Liver (tissue), 9 donors: Measurements from ENCODE around the gene PIEZO2. TPM values are rescaled to one million over a fixed set of nuclear protein-coding genes. Genes with fewer than 3 reads are reported as not detected.

Experiments
- DNase-seq: peaks from one replicate; pipeline ENCODE4 v3.0.0-alpha.2; 2017; ENCODE audit warnings: low spot score
- H3K27ac ChIP-seq, 2 donors: one replicate each; pipeline ENCODE4 v1.7.0; 2013; ENCODE audit warnings: inconsistent platforms in 2 of 2, low read length in 2 of 2, control low read depth in 1 of 2, low read depth in 1 of 2, mild to moderate bottlenecking in 1 of 2
- H3K27me3 ChIP-seq, 4 donors: one replicate each; pipeline versions ENCODE4 v1.6.1 to v1.7.0; 2013; ENCODE audit warnings: low read length in 3 of 4, inconsistent platforms in 1 of 4, mild to moderate bottlenecking in 1 of 4, moderate library complexity in 1 of 4; ENCODE audit not compliant: control insufficient read depth in 4 of 4, insufficient read depth in 4 of 4
- H3K36me3 ChIP-seq, 4 donors: one replicate each; pipeline versions ENCODE4 v1.6.1 to v1.7.0; 2013; ENCODE audit warnings: low read length in 3 of 4, mild to moderate bottlenecking in 3 of 4, low read depth in 1 of 4, moderate library complexity in 1 of 4; ENCODE audit not compliant: control insufficient read depth in 4 of 4, insufficient read depth in 3 of 4
- H3K4me1 ChIP-seq, 4 donors: one replicate each; pipeline versions ENCODE4 v1.6.1 to v1.7.0; 2013; ENCODE audit warnings: low read length in 3 of 4, mild to moderate bottlenecking in 3 of 4, moderate library complexity in 1 of 4; ENCODE audit not compliant: control insufficient read depth in 4 of 4, insufficient read depth in 4 of 4
- H3K4me3 ChIP-seq, 3 donors: one replicate each; pipeline versions ENCODE4 v1.6.1 to v1.7.0; 2013; ENCODE audit warnings: low read length in 3 of 3, control low read depth in 1 of 3, low read depth in 1 of 3, mild to moderate bottlenecking in 1 of 3
- H3K9ac ChIP-seq, 2 donors: one replicate each; pipeline ENCODE4 v1.7.0; 2013; ENCODE audit warnings: low read length in 2 of 2, mild to moderate bottlenecking in 2 of 2, moderate library complexity in 2 of 2, control low read depth in 1 of 2, low read depth in 1 of 2
- H3K9me3 ChIP-seq, 4 donors: one replicate each; pipeline versions ENCODE4 v1.6.1 to v1.7.0; 2013; ENCODE audit warnings: low read length in 3 of 4; ENCODE audit not compliant: control insufficient read depth in 4 of 4
- EGR1 ChIP-seq, 2 donors: IDR thresholded peaks; 2 replicates each; pipeline ENCODE4 v1.6.1; 2016 to 2018; ENCODE audit warnings: antibody characterized with exemption in 2 of 2, low read depth in 2 of 2
- FOXA1 ChIP-seq: IDR thresholded peaks from 2 replicates; pipeline ENCODE4 v1.6.1; 2016; ENCODE audit warnings: antibody characterized with exemption
- FOXA2 ChIP-seq: IDR thresholded peaks from 2 replicates; pipeline ENCODE4 v1.6.1; 2016; ENCODE audit warnings: antibody characterized with exemption
- GABPA ChIP-seq, 2 donors: IDR thresholded peaks in 1 of 2; conservative IDR thresholded peaks in 1 of 2; 2 replicates each; pipeline ENCODE4 v1.6.1; 2016; ENCODE audit warnings: antibody characterized with exemption in 2 of 2, mild to moderate bottlenecking in 1 of 2, moderate library complexity in 1 of 2
- HNF4A ChIP-seq, 2 donors: conservative IDR thresholded peaks; 2 replicates each; pipeline ENCODE4 v1.6.1; 2016; ENCODE audit warnings: antibody characterized with exemption in 2 of 2, mild to moderate bottlenecking in 2 of 2
- HNF4G ChIP-seq: IDR thresholded peaks from 2 replicates; pipeline ENCODE4 v1.6.1; 2016; ENCODE audit warnings: antibody characterized with exemption
- JUND ChIP-seq, 2 donors: IDR thresholded peaks; 2 replicates each; pipeline ENCODE4 v1.6.1; 2016; ENCODE audit warnings: antibody characterized with exemption in 2 of 2
- MAX ChIP-seq: IDR thresholded peaks from 2 replicates; pipeline ENCODE4 v1.6.1; 2016; ENCODE audit warnings: antibody characterized with exemption
- NR2F2 ChIP-seq: IDR thresholded peaks from 2 replicates; pipeline ENCODE4 v1.6.1; 2016; ENCODE audit warnings: antibody characterized with exemption
- RAD21 ChIP-seq, 2 donors: IDR thresholded peaks; 2 replicates each; pipeline ENCODE4 v1.6.1; 2016; ENCODE audit warnings: antibody characterized with exemption in 2 of 2, mild to moderate bottlenecking in 2 of 2
- RXRA ChIP-seq, 2 donors: IDR thresholded peaks; 2 replicates each; pipeline ENCODE4 v1.6.1; 2017 to 2018; ENCODE audit warnings: antibody characterized with exemption in 2 of 2, mild to moderate bottlenecking in 1 of 2
- SP1 ChIP-seq: IDR thresholded peaks from 2 replicates; pipeline ENCODE4 v1.6.1; 2018; ENCODE audit warnings: antibody characterized with exemption, mild to moderate bottlenecking
- TAF1 ChIP-seq: conservative IDR thresholded peaks from 2 replicates; pipeline ENCODE4 v1.6.1; 2016; ENCODE audit warnings: antibody characterized with exemption, mild to moderate bottlenecking
- YY1 ChIP-seq: IDR thresholded peaks from 2 replicates; pipeline ENCODE4 v1.6.1; 2016; ENCODE audit warnings: antibody characterized with exemption, mild to moderate bottlenecking
- ZBTB33 ChIP-seq: IDR thresholded peaks from 2 replicates; pipeline ENCODE4 v1.6.1; 2016; ENCODE audit warnings: antibody characterized with exemption
- WGBS: extraction: QIAGEN DNeasy Blood & Tissue Kit; methylation state at CpG from one replicate; pipeline ENCODE4 v1.1.7; 2013; 5-methylcytosine and 5-hydroxymethylcytosine counted together
- polyA plus RNA-seq, 2 donors: library from polyadenylated mRNA; stranded (reverse) in 1 of 2; unstranded in 1 of 2; fragments of 200-250 nt in 1 of 2; fragments of >200 nt in 1 of 2; fragmentation: Nextera tagmentation in 1 of 2; extraction: Ambion mirVana in 1 of 2; gene quantifications; one replicate each; pipeline versions ENCODE4 v1.2.1 to v1.2.3, GENCODE V29; 2013 to 2015
- total RNA-seq, 2 donors: library from RNA; depleted of rRNA; stranded (reverse); fragments of >200 nt; gene quantifications; one replicate each; pipeline ENCODE4 v1.2.3, GENCODE V29; 2014
- TF ChIP-seq, protein P1 (sequence below): fragments of 150-350 bp; IDR thresholded peaks from 2 replicates; pipeline ENCODE4 v1.5.1; 2017; ENCODE audit warnings: improper control_type of control experiment, low read depth, low read length; ENCODE audit not compliant: missing input control
- TF ChIP-seq, protein P2 (sequence below): IDR thresholded peaks from 2 replicates; pipeline ENCODE4 v1.6.1; 2016; ENCODE audit warnings: antibody characterized with exemption
- TF ChIP-seq, protein P3 (sequence below): IDR thresholded peaks from 2 replicates; pipeline ENCODE4 v1.6.1; 2016; ENCODE audit warnings: antibody characterized with exemption, mild to moderate bottlenecking
- donor health status: healthy.
- donor health status: healthy.
- donor health status: healthy.
- donor health status: healthy.
- donor health status: healthy.

Gene PIEZO2
- total and polyA plus RNA-seq, 4 donors, result 1.1 to 12.3 (median 4.8) TPM

- TF ChIP-seq ZBTB33 (no peak), NR2F2 (no peak), MAX (no peak)
These were observed 98.4 kb downstream of the PIEZO2 start (continued) for GRCh38 chr18:11050966-11051365.

- no peaks in the 10 kb centered on the region for H3K9me3 ChIP-seq
- H3K4me3 ChIP-seq, result no peak overlapping the region
- H3K4me1 ChIP-seq, result peaks cover 0 to 16% (median 6%) of the 10 kb centered on the region in 4 donors
- no peaks in the 10 kb centered on the region for H3K36me3 ChIP-seq
- 91% methylated on average over 5 of the region's 5 CpGs for WGBS
- TF ChIP-seq EGR1 (IDR thresholded peaks at IDR 0.05; ENCODE audit: low read depth in 2 of 2) (no peak), SP1 (no peak), MAX (no peak), GABPA (IDR thresholded peaks at IDR 0.05 in 1 of 2, conservative IDR thresholded peaks at IDR 0.05 in 1 of 2) (no peak), RAD21 (IDR thresholded peaks at IDR 0.05) (no peak), NR2F2 (no peak), FOXA1 (no peak), HNF4G (no peak), HNF4A (conservative IDR thresholded peaks at IDR 0.05) (no peak), FOXA2 (no peak), TAF1 (no peak), ZBTB33 (no peak), JUND (IDR thresholded peaks at IDR 0.05) (no peak), RXRA (IDR thresholded peaks at IDR 0.05) (no peak), YY1 (no peak)
- TF ChIP-seq, protein P1, sequence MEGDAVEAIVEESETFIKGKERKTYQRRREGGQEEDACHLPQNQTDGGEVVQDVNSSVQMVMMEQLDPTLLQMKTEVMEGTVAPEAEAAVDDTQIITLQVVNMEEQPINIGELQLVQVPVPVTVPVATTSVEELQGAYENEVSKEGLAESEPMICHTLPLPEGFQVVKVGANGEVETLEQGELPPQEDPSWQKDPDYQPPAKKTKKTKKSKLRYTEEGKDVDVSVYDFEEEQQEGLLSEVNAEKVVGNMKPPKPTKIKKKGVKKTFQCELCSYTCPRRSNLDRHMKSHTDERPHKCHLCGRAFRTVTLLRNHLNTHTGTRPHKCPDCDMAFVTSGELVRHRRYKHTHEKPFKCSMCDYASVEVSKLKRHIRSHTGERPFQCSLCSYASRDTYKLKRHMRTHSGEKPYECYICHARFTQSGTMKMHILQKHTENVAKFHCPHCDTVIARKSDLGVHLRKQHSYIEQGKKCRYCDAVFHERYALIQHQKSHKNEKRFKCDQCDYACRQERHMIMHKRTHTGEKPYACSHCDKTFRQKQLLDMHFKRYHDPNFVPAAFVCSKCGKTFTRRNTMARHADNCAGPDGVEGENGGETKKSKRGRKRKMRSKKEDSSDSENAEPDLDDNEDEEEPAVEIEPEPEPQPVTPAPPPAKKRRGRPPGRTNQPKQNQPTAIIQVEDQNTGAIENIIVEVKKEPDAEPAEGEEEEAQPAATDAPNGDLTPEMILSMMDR, result no peak
- TF ChIP-seq, protein P2, sequence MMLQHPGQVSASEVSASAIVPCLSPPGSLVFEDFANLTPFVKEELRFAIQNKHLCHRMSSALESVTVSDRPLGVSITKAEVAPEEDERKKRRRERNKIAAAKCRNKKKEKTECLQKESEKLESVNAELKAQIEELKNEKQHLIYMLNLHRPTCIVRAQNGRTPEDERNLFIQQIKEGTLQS, result no peak
- TF ChIP-seq, protein P3, sequence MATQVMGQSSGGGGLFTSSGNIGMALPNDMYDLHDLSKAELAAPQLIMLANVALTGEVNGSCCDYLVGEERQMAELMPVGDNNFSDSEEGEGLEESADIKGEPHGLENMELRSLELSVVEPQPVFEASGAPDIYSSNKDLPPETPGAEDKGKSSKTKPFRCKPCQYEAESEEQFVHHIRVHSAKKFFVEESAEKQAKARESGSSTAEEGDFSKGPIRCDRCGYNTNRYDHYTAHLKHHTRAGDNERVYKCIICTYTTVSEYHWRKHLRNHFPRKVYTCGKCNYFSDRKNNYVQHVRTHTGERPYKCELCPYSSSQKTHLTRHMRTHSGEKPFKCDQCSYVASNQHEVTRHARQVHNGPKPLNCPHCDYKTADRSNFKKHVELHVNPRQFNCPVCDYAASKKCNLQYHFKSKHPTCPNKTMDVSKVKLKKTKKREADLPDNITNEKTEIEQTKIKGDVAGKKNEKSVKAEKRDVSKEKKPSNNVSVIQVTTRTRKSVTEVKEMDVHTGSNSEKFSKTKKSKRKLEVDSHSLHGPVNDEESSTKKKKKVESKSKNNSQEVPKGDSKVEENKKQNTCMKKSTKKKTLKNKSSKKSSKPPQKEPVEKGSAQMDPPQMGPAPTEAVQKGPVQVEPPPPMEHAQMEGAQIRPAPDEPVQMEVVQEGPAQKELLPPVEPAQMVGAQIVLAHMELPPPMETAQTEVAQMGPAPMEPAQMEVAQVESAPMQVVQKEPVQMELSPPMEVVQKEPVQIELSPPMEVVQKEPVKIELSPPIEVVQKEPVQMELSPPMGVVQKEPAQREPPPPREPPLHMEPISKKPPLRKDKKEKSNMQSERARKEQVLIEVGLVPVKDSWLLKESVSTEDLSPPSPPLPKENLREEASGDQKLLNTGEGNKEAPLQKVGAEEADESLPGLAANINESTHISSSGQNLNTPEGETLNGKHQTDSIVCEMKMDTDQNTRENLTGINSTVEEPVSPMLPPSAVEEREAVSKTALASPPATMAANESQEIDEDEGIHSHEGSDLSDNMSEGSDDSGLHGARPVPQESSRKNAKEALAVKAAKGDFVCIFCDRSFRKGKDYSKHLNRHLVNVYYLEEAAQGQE, result no peak
- H3K27ac ChIP-seq, result no peak overlapping the region
- no peaks in the 10 kb centered on the region for H3K27me3 ChIP-seq
- no peak overlapping the region for H3K9ac ChIP-seq
- DNase-seq, result no peak
These were observed 101.6 kb downstream of the PIEZO2 start for GRCh38 chr18:11047817-11048216.
